Esophagus muscularis mucosa (tissue), 4 donors: ENCODE measurements around the gene SLC2A10. TPM values are rescaled to one million over a fixed set of nuclear protein-coding genes. Genes with fewer than 3 reads are reported as not detected.

Experiments
- DNase-seq: peaks from one replicate; pipeline ENCODE4 v3.0.0-alpha.2; 2017; ENCODE audit errors: extremely low spot score
- H3K27ac ChIP-seq, 4 donors: fragments of 200-600 bp; sonication (generic); replicated peaks in 1 of 4; 1 replicate in 3 of 4; 2 replicates in 1 of 4; pipeline ENCODE4 v1.5.1; 2016 to 2019; ENCODE audit warnings: mild to moderate bottlenecking in 1 of 4
- H3K27me3 ChIP-seq, 4 donors: fragments of 200-600 bp; sonication (generic); one replicate each; pipeline versions ENCODE4 v1.5.1 to v1.6.0; 2016 to 2019
- H3K36me3 ChIP-seq, 4 donors: fragments of 200-600 bp; sonication (generic); one replicate each; pipeline ENCODE4 v1.5.1; 2016 to 2019
- H3K4me1 ChIP-seq, 4 donors: fragments of 200-600 bp; sonication (generic); one replicate each; pipeline ENCODE4 v1.5.1; 2016 to 2019
- H3K4me3 ChIP-seq, 4 donors: fragments of 200-600 bp; sonication (generic); 1 replicate in 2 of 4; 2 replicates in 2 of 4; pipeline ENCODE4 v1.5.1; 2016 to 2019; ENCODE audit warnings: mild to moderate bottlenecking in 4 of 4, moderate library complexity in 1 of 4
- H3K9me3 ChIP-seq, 4 donors: fragments of 200-600 bp; sonication (generic); 1 replicate in 3 of 4; 2 replicates in 1 of 4; pipeline ENCODE4 v1.5.1; 2016 to 2019
- CTCF ChIP-seq, 3 experiments: fragments of 200-600 bp in 2 of 3; fragments of 450-650 bp in 1 of 3; sonication (generic) in 2 of 3; IDR thresholded peaks; one replicate each; pipeline ENCODE4 v1.5.1; 2017 to 2019; ENCODE audit warnings: antibody characterized with exemption in 3 of 3, mild to moderate bottlenecking in 2 of 3, moderate library complexity in 1 of 3
- EP300 ChIP-seq: sonication (generic); formaldehyde crosslinking; IDR thresholded peaks from one replicate; pipeline ENCODE4 v1.6.1; 2017; ENCODE audit warnings: antibody characterized with exemption
- POLR2A ChIP-seq: fragments of 450-650 bp; IDR thresholded peaks from one replicate; pipeline ENCODE4 v1.6.1; 2017; ENCODE audit warnings: antibody characterized with exemption, moderate library complexity, mild to moderate bottlenecking, low read depth
- POLR2AphosphoS5 ChIP-seq, 2 donors: sonication (generic); formaldehyde crosslinking; IDR thresholded peaks; one replicate each; pipeline ENCODE4 v1.6.1; 2017; ENCODE audit warnings: antibody characterized with exemption in 2 of 2
- WGBS: methylation state at CpG from one replicate; pipeline ENCODE4 v1.1.5; 2018; 5-methylcytosine and 5-hydroxymethylcytosine counted together
- intact Hi-C: fragments of 100-400 bp; cut with DNase I; formaldehyde crosslinking; loops from one replicate; pipeline ENCODE4 v1.15.1; 2023
- total RNA-seq, 4 donors: library from RNA; depleted of rRNA; stranded (reverse); fragments of >200 nt; gene quantifications; one replicate each; pipeline versions ENCODE4 v1.1.0 to v1.2.1, GENCODE V29; 2016

The SLC2A10 gene
- total RNA-seq, 4 donors from 2014 or later = 9.6 to 27.0 (median 15.3) TPM

- Histone ChIP-seq H3K4me1 (no peaks in the 10 kb centered on the region), H3K27ac (no peak overlapping the region), H3K36me3 (peaks cover 0 to 15% (median 6%) of the 10 kb centered on the region in 4 donors), H3K27me3 (no peaks in the 10 kb centered on the region), H3K4me3 (no peak overlapping the region), H3K9me3 (peaks cover 0 to 14% (median 7%) of the 10 kb centered on the region in 4 donors)
- WGBS = 93% methylated on average over 1 of the region's 1 CpG
- TF ChIP-seq EP300 (no peak), POLR2A (no peak), CTCF (IDR thresholded peaks at IDR 0.05) (no peak), POLR2AphosphoS5 (IDR thresholded peaks at IDR 0.05) (no peak)
- intact Hi-C loops = no loop called here
- DNase-seq = no peak
Measured at GRCh38 chr20:46721476-46721875, 12.0 kb downstream of the SLC2A10 start.

GRCh38 chr20:46722450-46722849 lies 13.0 kb downstream of the SLC2A10 start:
- Histone ChIP-seq H3K36me3 (peaks cover 0 to 25% (median 6%) of the 10 kb centered on the region in 4 donors), H3K27ac (no peak overlapping the region), H3K4me3 (no peak overlapping the region), H3K9me3 (peaks cover 0 to 14% (median 7%) of the 10 kb centered on the region in 4 donors), H3K4me1 (no peaks in the 10 kb centered on the region), H3K27me3 (no peaks in the 10 kb centered on the region)
- WGBS = 93% methylated on average over 2 of the region's 2 CpGs
- DNase-seq = no peak
- TF ChIP-seq CTCF (IDR thresholded peaks at IDR 0.05) (no peak), POLR2AphosphoS5 (IDR thresholded peaks at IDR 0.05) (no peak), EP300 (no peak), POLR2A (no peak)
- intact Hi-C loops = no loop called here

- Histone ChIP-seq H3K4me3 (no peak overlapping the region), H3K27me3 (no peaks in the 10 kb centered on the region), H3K4me1 (no peaks in the 10 kb centered on the region), H3K9me3 (peaks cover 0 to 14% (median 7%) of the 10 kb centered on the region in 4 donors), H3K27ac (no peak overlapping the region), H3K36me3 (peaks cover 0 to 29% (median 6%) of the 10 kb centered on the region in 4 donors)
- 88% methylated on average over 1 of the region's 1 CpG for WGBS
- intact Hi-C loops = no loop called here
- TF ChIP-seq POLR2A (no peak), POLR2AphosphoS5 (IDR thresholded peaks at IDR 0.05) (no peak), CTCF (IDR thresholded peaks at IDR 0.05) (no peak), EP300 (no peak)
- no peak for DNase-seq
Measured at GRCh38 chr20:46723039-46723438, 13.6 kb downstream of the SLC2A10 start.

- Histone ChIP-seq H3K36me3 (peaks cover 0 to 40% (median 6%) of the 10 kb centered on the region in 4 donors), H3K9me3 (peaks cover 0 to 14% (median 7%) of the 10 kb centered on the region in 4 donors), H3K4me1 (no peaks in the 10 kb centered on the region), H3K27ac (no peak overlapping the region), H3K27me3 (no peaks in the 10 kb centered on the region), H3K4me3 (no peak overlapping the region)
- intact Hi-C loops = no loop called here
- TF ChIP-seq CTCF (IDR thresholded peaks at IDR 0.05) (no peak), POLR2A (no peak), POLR2AphosphoS5 (IDR thresholded peaks at IDR 0.05) (no peak), EP300 (no peak)
- DNase-seq = no peak
- 47% methylated on average over 1 of the region's 1 CpG for WGBS
Measured at GRCh38 chr20:46724343-46724959, 15.0 kb downstream of the SLC2A10 start.
